ENCODE measurements around the gene RNF213.

The RNF213 gene

GRCh38 chr17:80374732-80375585 is 114.3 kb downstream of the RNF213 start:
- DNase-seq, result no peak

DNA sequence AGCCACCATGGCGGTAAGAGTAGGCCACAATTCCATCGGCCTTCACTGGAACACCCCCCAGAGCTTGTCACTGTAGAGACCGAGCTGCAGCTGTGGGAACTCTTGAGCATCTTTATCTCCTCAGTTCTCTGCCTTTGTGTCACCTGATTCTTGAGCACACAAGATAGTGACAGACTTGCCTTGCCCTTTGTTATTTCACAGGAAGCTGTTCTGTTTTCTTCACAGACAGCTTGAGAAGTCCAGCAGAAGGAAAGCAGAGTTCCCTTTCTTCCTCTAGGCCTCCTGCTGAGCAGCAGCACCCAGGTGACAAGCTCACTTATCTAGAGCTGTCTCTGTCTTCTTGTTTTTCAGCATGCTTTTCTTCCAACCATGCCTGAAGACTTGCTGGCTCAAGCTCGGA is 115.9 kb downstream of the RNF213 start:
- no peak for DNase-seq

DNA sequence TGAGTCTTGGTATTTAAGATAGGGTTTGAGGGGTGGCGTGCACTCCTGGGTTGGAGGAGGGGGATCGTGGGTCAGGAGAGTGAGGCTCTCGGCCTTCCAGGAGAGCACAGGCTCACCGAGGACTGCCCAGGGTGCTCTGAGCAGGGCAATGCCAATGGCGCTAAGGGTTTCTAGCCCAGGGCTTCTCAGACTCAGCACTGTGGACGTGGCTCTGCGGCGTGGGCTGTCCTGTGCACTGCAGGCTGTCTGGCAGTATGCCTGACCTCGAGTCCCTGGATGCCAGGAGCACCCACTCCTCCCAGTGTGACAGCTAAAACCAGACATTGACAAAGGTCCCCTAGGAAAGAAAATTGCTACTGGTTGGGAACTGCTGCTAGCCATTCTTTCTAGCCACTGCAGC is 117.1 kb downstream of the RNF213 start:
- no peak for DNase-seq

- DNase-seq, result no peak
Measured at GRCh38 chr17:80379348-80379747, 118.7 kb downstream of the RNF213 start.

- no peak for DNase-seq
Measured at GRCh38 chr17:80380068-80380467, 119.4 kb downstream of the RNF213 start.

DNA sequence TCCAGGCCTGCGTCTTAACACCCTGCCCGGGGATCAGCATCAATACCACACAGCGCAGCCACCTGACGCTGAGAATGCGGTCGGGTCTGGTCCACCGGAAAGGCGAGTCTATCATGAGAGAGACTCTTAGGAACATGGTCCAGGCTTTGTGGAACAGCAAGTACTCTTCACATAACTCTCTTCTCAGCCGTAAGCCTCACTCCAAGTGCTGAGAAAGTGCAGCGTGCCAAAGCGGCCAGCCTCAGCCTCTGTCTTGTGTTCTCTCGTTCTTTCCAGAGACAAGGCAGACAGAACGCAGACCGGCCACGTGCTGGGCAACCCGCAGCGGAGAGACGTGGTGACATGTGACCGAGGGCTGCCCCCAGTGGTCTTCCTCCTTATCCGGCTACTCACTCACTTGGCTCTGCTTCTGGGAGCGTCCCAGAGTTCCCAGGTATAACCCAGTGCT is 119.9 kb downstream of the RNF213 start:
- DNase-seq, result no peak

DNA sequence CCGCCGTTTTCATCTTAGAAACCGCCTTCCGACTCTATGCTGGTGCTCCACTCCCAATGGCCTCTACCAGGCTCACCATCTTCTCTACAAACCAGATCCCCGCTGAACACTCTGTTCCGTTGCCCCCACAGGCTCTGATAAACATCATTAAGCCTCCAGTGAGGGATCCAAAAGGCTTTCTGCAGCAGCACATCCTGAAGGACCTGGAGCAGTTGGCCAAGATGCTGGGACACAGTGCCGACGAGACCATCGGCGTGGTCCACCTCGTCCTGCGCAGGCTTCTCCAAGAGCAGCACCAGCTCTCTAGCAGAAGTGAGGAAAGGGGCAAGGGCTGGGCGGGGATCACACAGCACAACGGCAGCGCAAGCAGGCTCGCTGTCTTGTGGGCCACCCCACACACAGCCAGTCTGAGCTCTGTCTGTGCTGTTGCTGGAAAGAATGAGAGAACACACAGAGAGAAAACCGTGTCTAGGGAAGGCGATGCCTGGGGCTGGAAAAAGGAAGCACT is 120.8 kb downstream of the RNF213 start:
- no peak for DNase-seq

DNA sequence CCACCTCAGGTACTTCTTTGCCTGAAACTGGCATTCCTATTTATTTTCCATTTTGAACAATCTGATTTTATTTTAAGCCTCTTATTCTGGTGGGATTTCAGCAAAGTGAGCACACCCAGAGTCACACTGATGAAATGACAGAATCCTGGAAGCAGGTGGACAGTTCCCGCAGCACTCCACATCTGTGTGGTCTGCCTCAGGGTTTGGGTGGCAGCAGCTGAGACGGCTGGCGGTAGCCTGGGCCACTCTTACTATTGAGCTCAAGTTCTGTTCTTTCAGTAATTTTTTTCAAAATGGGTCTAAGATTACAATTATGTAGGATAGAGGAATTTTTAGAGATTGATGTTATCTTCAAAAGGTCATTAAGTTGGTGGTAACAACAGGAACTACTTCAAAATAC is 121.8 kb downstream of the RNF213 start:
- no peak for DNase-seq

DNA sequence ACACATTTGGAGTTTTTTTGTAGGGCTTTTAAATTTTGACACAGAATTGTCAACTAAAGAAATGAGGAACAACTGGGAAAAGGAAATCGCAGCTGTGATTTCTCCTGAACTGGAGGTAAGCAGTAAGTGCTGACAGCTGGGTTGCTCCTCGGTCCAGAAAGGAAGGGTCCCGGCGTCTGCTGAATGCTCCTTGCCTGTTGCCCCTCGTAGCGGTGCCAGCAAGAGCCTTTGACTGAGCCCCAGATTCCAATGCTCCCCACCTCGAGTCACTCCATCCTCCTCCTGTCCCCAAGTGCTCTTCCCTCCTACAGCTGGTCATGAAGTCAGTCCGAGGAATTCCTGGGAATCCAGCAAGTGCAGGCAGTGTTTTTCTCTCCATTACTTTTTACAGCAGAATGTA is 122.3 kb downstream of the RNF213 start:
- no peak for DNase-seq

DNA sequence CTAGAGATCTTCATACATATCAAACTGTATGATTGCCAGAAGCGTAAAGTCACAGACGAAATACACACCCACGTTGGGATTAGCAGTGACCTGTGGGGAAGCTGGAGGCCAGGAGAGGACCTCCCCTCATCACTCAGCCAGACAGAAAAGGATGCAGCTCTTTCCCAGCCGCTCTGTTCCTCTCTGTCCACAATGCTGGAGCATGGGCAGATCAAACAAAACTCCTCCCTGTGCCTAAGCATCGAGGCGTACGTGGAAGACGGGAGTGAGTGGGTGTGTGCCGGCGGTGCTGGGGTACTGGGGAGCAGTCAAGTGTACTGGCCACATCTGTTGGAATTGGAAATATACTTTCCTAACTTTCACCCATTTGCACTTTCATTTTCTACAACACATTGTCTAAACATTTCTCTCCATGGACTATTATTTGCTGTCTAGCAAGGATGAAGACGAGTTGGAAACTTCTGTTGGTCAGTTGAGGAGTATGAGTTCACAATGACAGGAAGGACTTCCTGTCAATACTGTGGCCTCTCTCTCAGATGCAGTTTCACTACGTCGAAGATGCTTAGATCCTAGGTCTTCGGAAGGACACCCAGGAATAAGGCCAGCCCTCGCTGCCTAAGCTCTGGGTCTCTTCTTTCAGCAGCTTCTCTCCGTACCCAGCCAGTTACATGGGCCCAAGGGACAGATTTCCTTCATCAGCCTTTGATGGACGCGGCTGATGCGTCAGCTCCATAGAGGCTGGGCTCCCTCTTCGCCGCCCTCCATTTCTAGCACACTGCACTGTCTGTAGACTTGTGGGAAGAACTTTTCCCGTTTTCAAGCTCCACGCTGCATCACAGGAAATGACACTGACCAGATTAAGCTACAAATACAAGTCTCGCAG is 123.7 kb downstream of the RNF213 start:
- DNase-seq, result no peak

GRCh38 chr17:80385046-80385445 is 124.4 kb downstream of the RNF213 start:
- no peak for DNase-seq

DNA sequence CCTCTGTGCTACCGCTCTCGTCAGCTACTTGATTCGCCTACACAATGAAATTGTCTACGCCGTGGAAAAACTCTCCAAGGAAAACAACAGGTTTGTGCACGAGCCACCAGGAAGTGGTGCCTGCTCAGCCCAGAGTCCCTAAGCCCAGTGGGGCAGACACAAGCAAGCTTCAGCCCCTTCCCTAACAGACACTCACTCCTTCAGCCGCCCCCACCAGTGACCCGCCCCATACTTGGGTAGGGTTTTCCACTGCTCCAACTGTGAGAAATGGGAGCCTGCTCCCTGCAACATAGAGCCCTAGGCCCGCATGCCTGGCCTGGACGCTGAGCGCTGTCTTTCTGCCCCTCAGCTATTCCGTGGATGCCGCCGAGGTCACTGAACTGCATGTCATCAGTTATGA is 125.7 kb downstream of the RNF213 start:
- DNase-seq, result no peak

- DNase-seq, result no peak
Measured at GRCh38 chr17:80387071-80387470, 126.4 kb downstream of the RNF213 start.

DNA sequence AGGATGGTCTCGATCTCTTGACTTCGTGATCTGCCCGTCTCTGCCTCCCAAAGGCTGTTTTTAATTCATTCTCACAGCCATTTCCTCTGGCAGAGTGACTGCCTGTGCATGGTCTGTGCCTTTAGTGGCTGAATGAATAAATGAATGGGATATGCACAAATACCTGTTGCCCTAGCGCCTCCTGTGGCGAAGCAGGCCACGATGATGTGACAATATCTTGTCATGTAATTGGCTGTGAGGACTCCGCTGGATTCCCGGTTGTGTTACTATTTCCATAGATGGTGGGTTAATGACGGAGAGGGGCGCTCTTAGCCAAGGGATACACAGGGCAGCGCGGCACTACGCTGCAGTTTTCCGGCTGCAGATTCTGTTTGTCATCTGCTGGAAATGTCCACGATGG is 127.5 kb downstream of the RNF213 start:
- DNase-seq, result no peak

- DNase-seq, result no peak
Measured at GRCh38 chr17:80388601-80389000, 127.9 kb downstream of the RNF213 start.

DNA sequence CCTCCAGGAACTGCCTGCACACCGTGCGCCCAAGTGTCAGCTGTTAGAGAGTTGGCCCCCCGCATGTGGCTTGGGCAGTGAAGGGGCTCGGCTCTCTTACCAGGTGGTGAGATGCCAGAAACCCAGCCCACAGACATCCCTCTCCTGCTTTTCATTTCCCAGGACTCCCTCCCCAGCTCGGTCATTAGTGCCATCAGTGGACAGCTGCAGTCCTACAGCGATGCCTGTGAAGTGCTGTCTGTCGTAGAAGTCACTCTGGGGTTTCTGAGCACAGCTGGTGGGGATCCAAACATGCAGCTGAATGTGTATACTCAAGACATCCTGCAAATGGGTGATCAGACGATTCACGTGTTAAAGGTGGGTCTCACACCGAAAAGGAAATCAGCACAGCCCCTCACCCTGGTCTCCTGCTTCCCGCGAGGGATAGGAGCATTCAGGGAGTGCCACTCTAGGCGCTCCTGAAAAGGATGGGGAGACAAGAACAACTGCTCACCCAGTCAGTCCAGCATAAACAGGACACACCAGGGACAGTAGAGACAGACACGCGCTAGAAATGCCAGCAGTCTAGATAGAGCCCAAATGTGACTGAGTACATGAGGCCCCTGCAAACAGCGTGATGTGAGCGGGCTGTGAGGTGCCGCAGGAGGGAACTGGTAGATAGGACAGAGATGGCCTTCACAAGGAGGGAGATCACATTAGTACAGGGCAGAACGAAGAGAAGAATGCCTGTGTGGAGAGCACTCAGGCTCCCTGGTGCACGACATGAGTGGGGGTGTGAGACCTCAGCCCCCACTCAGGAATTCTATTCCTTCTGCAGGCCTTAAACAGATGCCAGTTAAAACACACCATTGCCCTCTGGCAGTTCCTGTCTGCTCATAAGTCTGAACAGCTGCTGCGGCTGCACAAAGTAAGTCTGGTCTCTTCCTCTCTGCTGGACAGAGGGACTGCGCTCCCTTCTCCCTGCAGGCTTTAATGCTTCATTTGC is 128.7 kb downstream of the RNF213 start:
- no peak for DNase-seq

- DNase-seq, result no peak
Measured at GRCh38 chr17:80393241-80393890, 132.7 kb downstream of the RNF213 start.

DNA sequence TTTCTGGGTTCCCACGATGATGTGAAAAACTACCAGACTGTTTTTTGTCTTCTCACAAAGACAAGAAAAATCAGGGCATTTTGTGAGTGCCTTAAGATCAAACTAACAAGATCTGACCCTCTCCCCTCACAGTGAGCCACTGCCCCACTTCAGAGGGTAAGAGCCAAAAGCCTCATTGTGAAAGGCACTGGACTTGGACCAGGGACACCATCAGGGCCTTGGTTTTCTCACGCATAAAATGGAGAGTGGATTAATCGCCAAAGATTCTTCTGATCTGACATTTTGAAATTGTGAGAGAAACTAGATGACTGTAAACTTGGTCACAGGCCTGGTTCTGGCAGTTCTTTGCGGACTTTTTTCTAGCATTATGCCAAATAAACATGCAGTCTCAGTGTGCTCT is 133.3 kb downstream of the RNF213 start:
- no peak for DNase-seq

GRCh38 chr17:80394629-80395216 is 134.1 kb downstream of the RNF213 start:
- DNase-seq, result no peak

- no peak for DNase-seq
Measured at GRCh38 chr17:80395402-80396151, 134.9 kb downstream of the RNF213 start.

All from CD4-positive, alpha-beta T cell treated with Interleukin-17A for 4 hours (primary cell).